K562 (cell line): ENCODE results near the gene KLF1. TPM values are rescaled to one million over a fixed set of nuclear protein-coding genes. Genes with fewer than 3 reads are reported as not detected.

Experiments used
- ASH1L ChIP-seq: fragments of 450-650 bp; IDR thresholded peaks from 2 replicates; pipeline ENCODE4 v1.6.1; 2018; ENCODE audit warnings: borderline replicate concordance, mild to moderate bottlenecking, low read depth; ENCODE audit not compliant: partially characterized antibody
- E2F1 ChIP-seq: sonication (generic); formaldehyde crosslinking; IDR thresholded peaks from 2 replicates; pipeline ENCODE4 v1.8.1; 2023; ENCODE audit warnings: mild to moderate bottlenecking, missing genetic modification reagents, moderate library complexity
- EWSR1 ChIP-seq: fragments of 450-650 bp; IDR thresholded peaks from 2 replicates; pipeline ENCODE4 v1.6.1; 2018; ENCODE audit warnings: borderline replicate concordance, mild to moderate bottlenecking, low read depth, moderate library complexity; ENCODE audit not compliant: partially characterized antibody
- HMG20B ChIP-seq: fragments of 250-450 bp; sonication (Bioruptor Pico); IDR thresholded peaks from 2 replicates; pipeline ENCODE4 v1.5.0; 2021; ENCODE audit warnings: mild to moderate bottlenecking
- ILK ChIP-seq: fragments of 450-650 bp; IDR thresholded peaks from 2 replicates; pipeline ENCODE4 v1.6.1; 2016; ENCODE audit warnings: missing genetic modification characterization, low read depth, mild to moderate bottlenecking, missing compliant biosample characterization, moderate library complexity, borderline replicate concordance
- KAT8 ChIP-seq: fragments of 450-650 bp; IDR thresholded peaks from 2 replicates; pipeline ENCODE4 v1.6.1; 2016; ENCODE audit warnings: low read depth, mild to moderate bottlenecking
- MAFG ChIP-seq: fragments of 450-650 bp; conservative IDR thresholded peaks from 2 replicates; pipeline ENCODE4 v1.6.1; 2016; ENCODE audit warnings: missing genetic modification characterization, missing compliant biosample characterization
- MEF2D ChIP-seq: conservative IDR thresholded peaks from 2 replicates; pipeline ENCODE4 v1.6.1; 2016; ENCODE audit warnings: low read depth, missing genetic modification characterization, missing compliant biosample characterization
- NCOA1 ChIP-seq: fragments of 450-650 bp; IDR thresholded peaks from 2 replicates; pipeline ENCODE4 v1.6.1; 2016; ENCODE audit warnings: low read depth
- NELFE ChIP-seq: IDR thresholded peaks from 2 replicates; pipeline ENCODE4 v1.6.1; 2011; ENCODE audit warnings: mild to moderate bottlenecking; ENCODE audit not compliant: insufficient read depth, insufficient read length
- PHF8 ChIP-seq: fragments of 200-600 bp; sonication (generic); IDR thresholded peaks from 2 replicates; pipeline ENCODE4 v1.6.1; 2012; ENCODE audit warnings: mixed run types, mild to moderate bottlenecking, inconsistent platforms, low read length, moderate library complexity, borderline replicate concordance
- RBM22 ChIP-seq: fragments of 200-400 bp; formaldehyde crosslinking; IDR thresholded peaks from 2 replicates; pipeline ENCODE4 v1.6.1; 2018; ENCODE audit warnings: low read length, low read depth; ENCODE audit not compliant: poor library complexity, severe bottlenecking
- RERE ChIP-seq: sonication (generic); formaldehyde crosslinking; IDR thresholded peaks from 2 replicates; pipeline ENCODE4 v1.8.0; 2023; ENCODE audit warnings: missing genetic modification reagents, mild to moderate bottlenecking, borderline replicate concordance
- SOX6 ChIP-seq: fragments of 450-650 bp; IDR thresholded peaks from 2 replicates; pipeline ENCODE4 v1.6.1; 2014; ENCODE audit warnings: mild to moderate bottlenecking
- ZNF12 ChIP-seq: sonication (generic); formaldehyde crosslinking; IDR thresholded peaks from 2 replicates; pipeline ENCODE4 v1.4.0; 2020; ENCODE audit warnings: mild to moderate bottlenecking, missing genetic modification reagents
- ZNF121 ChIP-seq: sonication (generic); formaldehyde crosslinking; conservative IDR thresholded peaks from 2 replicates; pipeline ENCODE4 v1.8.0; 2022; ENCODE audit warnings: missing genetic modification reagents
- ZNF398 ChIP-seq: fragments of 250-450 bp; sonication (Bioruptor Pico); IDR thresholded peaks from 2 replicates; pipeline ENCODE4 v1.8.0; 2021; ENCODE audit warnings: moderate library complexity, mild to moderate bottlenecking, inconsistent platforms
- ZNF780A ChIP-seq: fragments of 250-450 bp; sonication (Bioruptor Pico); IDR thresholded peaks from 2 replicates; pipeline ENCODE4 v1.5.0; 2021; ENCODE audit warnings: mild to moderate bottlenecking
- polyA plus RNA-seq, 8 experiments: library from polyadenylated mRNA; depleted of rRNA in 4 of 8; stranded (reverse) in 5 of 8; unstranded in 3 of 8; fragments of >200 nt; fragmentation: Nextera tagmentation in 2 of 8; fragmentation: Illumina TruSeq in 1 of 8; extraction: Ambion mirVana in 2 of 8; extraction: Trizol in 1 of 8; gene quantifications; 2 replicates each; pipeline versions ENCODE4 v1.2.1 to v1.2.3, GENCODE V29; 2011 to 2014; ENCODE audit warnings: inconsistent platforms in 1 of 8, missing spikeins in 1 of 8
- total RNA-seq, 7 experiments: library from RNA; depleted of rRNA in 6 of 7; stranded (reverse); fragments of >200 nt in 6 of 7; fragmentation: Illumina TruSeq in 2 of 7; extraction: Trizol in 2 of 7; gene quantifications; 2 replicates each; pipeline versions ENCODE4 v1.2.1 to v1.2.3, GENCODE V29; 2011 to 2021; ENCODE audit warnings: low replicate concordance in 1 of 7

Gene KLF1
- total and polyA plus RNA-seq, 9 of the 15 experiments (the other 6 are each of a cell fraction or from before 2014, with no cell fraction given), result 8.4 to 163 (median 47.3) TPM

- TF ChIP-seq RERE (CRISPR knock-in tag), result no peak
- peak; percentile 69; the same call in 1 of the 2 replicates for TF ChIP-seq NCOA1
- TF ChIP-seq MAFG (tag), result no peak
- no peak for TF ChIP-seq NELFE
- no peak for TF ChIP-seq HMG20B (CRISPR knock-in tag)
- TF ChIP-seq SOX6, result peak; percentile 46; the same call in 1 of the 2 replicates
- TF ChIP-seq ZNF121, result no peak
- TF ChIP-seq PHF8, result peak; percentile 37; the same call in 1 of the 2 replicates
- no peak for TF ChIP-seq MEF2D
- no peak for TF ChIP-seq EWSR1
- no peak for TF ChIP-seq ZNF780A
- TF ChIP-seq RBM22, result no peak
- TF ChIP-seq ZNF398 (CRISPR knock-in tag), result no peak
- TF ChIP-seq KAT8, result no peak
- TF ChIP-seq E2F1 (CRISPR knock-in tag), result no peak
- TF ChIP-seq ASH1L, result peak; percentile 16
- TF ChIP-seq ILK (tag), result no peak
- TF ChIP-seq ZNF12 (CRISPR knock-in tag), result 0 out of 2 replicates have a peak, but pooled peaks have one; percentile 20
Observed at GRCh38 chr19:12885749-12886650, 1.0 kb downstream of the KLF1 start (continued).
